IMR-90 (cell line): ENCODE results near the gene TMTC2. TPM values are rescaled to one million over a fixed set of nuclear protein-coding genes. Genes with fewer than 3 reads are reported as not detected.

Experiments used
- ATAC-seq: fragments of 200-7000 bp; cut with Tn5 transposase; 2 replicates; pipeline ENCODE4 v1.9.1; 2020; ENCODE audit warnings: low read depth, mild to moderate bottlenecking, moderate library complexity
- BruUV-seq: library from RNA; stranded (reverse); fragments of 400-500 nt; replicated peaks from 2 replicates; lab custom pipeline; 2021; lab: Mats Ljungman, UMichigan
- CTCF ChIA-PET: fragments of 300-600 bp; formaldehyde crosslinking; extraction: SDS; loops from one replicate; lab custom pipeline; 2021; ENCODE audit warnings: antibody characterized with exemption; lab: Yijun Ruan, JAX
- POLR2A ChIA-PET: fragments of 300-600 bp; sonication (Branson Sonifier 250); formaldehyde crosslinking; loops from one replicate; lab custom pipeline; 2022; ENCODE audit warnings: antibody characterized with exemption; ENCODE audit not compliant: unreplicated experiment; lab: Charles Lee
- DNase-seq: peaks from one replicate; pipeline ENCODE4 v3.0.0; 2013
- H2AFZ ChIP-seq: replicated peaks from 2 replicates; pipeline ENCODE3; 2013; ENCODE audit warnings: low read length, mild to moderate bottlenecking; ENCODE audit not compliant: poor library complexity
- H2AK5ac ChIP-seq: 2 replicates; pipeline ENCODE4 v1.6.1; 2013; ENCODE audit warnings: low read depth, low read length, inconsistent platforms
- H2AK9ac ChIP-seq: replicated peaks from 2 replicates; pipeline ENCODE3; 2013; ENCODE audit warnings: mild to moderate bottlenecking, low read depth, low read length, moderate library complexity; ENCODE audit not compliant: poor library complexity
- H2BK120ac ChIP-seq: 2 replicates; pipeline ENCODE4 v1.6.1; 2013; ENCODE audit warnings: low read depth, low read length, inconsistent platforms
- H2BK15ac ChIP-seq: 3 replicates; pipeline ENCODE4 v1.6.1; 2013; ENCODE audit warnings: low read depth, low read length, inconsistent platforms
- H2BK20ac ChIP-seq: 2 replicates; pipeline ENCODE4 v1.6.1; 2013; ENCODE audit warnings: low read depth, mild to moderate bottlenecking, inconsistent platforms, low read length, moderate library complexity
- H2BK5ac ChIP-seq: 2 replicates; pipeline ENCODE4 v1.6.1; 2013; ENCODE audit warnings: mild to moderate bottlenecking, low read depth, low read length, inconsistent platforms; ENCODE audit not compliant: poor library complexity, severe bottlenecking
- H3K14ac ChIP-seq: replicated peaks from 2 replicates; pipeline ENCODE4 v1.6.1; 2013; ENCODE audit warnings: low read depth, low read length, inconsistent platforms
- H3K18ac ChIP-seq: 2 replicates; pipeline ENCODE4 v1.6.1; 2013; ENCODE audit warnings: low read depth, low read length, control low read depth
- H3K23ac ChIP-seq: 2 replicates; pipeline ENCODE4 v1.6.1; 2013; ENCODE audit warnings: low read depth, low read length, inconsistent platforms
- H3K27ac ChIP-seq: 2 replicates; pipeline ENCODE4 v1.5.1; 2013; ENCODE audit warnings: mild to moderate bottlenecking, control low read depth, low read length; ENCODE audit not compliant: insufficient read depth
- H3K27me3 ChIP-seq: 2 replicates; pipeline ENCODE4 v1.6.1; 2013; ENCODE audit warnings: low read length; ENCODE audit not compliant: control insufficient read depth, insufficient read depth
- H3K36me3 ChIP-seq: 2 replicates; pipeline ENCODE4 v1.6.1; 2013; ENCODE audit warnings: low read length, mixed read lengths; ENCODE audit not compliant: control insufficient read depth, insufficient read depth
- H3K4ac ChIP-seq: 2 replicates; pipeline ENCODE4 v1.6.1; 2013; ENCODE audit warnings: low read depth, low read length, inconsistent platforms
- H3K4me1 ChIP-seq: 2 replicates; pipeline ENCODE4 v1.6.1; 2013; ENCODE audit warnings: low read length, mixed read lengths; ENCODE audit not compliant: control insufficient read depth, insufficient read depth
- H3K4me2 ChIP-seq: 2 replicates; pipeline ENCODE4 v1.6.1; 2013; ENCODE audit warnings: low read depth, mild to moderate bottlenecking, control low read depth, low read length, moderate library complexity
- H3K4me3 ChIP-seq: 2 replicates; pipeline ENCODE4 v1.5.1; 2013; ENCODE audit warnings: low read depth, mild to moderate bottlenecking, control low read depth, low read length, moderate library complexity; ENCODE audit not compliant: insufficient read depth
- H3K56ac ChIP-seq: 2 replicates; pipeline ENCODE4 v1.6.1; 2013; ENCODE audit warnings: low read length, inconsistent platforms; ENCODE audit not compliant: insufficient read depth; ENCODE audit errors: extremely low read depth
- H3K79me1 ChIP-seq, 2 experiments: 2 replicates each; pipeline ENCODE4 v1.6.1; 2013; ENCODE audit warnings: low read length in 2 of 2, inconsistent platforms in 1 of 2, low read depth in 1 of 2
- H3K9ac ChIP-seq: 2 replicates; pipeline ENCODE4 v1.6.1; 2013; ENCODE audit warnings: low read depth, low read length, control low read depth
- H3K9me1 ChIP-seq: 2 replicates; pipeline ENCODE4 v1.6.1; 2013; ENCODE audit warnings: low read length, inconsistent platforms; ENCODE audit not compliant: insufficient read depth
- H3K9me3 ChIP-seq: 2 replicates; pipeline ENCODE4 v1.6.1; 2013; ENCODE audit warnings: low read length; ENCODE audit not compliant: control insufficient read depth, insufficient read depth
- H4K20me1 ChIP-seq: 2 replicates; pipeline ENCODE4 v1.6.1; 2013; ENCODE audit warnings: low read length, inconsistent platforms; ENCODE audit not compliant: insufficient read depth
- H4K5ac ChIP-seq: 2 replicates; pipeline ENCODE4 v1.6.1; 2013; ENCODE audit warnings: mild to moderate bottlenecking, low read depth, low read length, control low read depth
- H4K8ac ChIP-seq, 2 experiments: 2 replicates each; pipeline ENCODE4 v1.6.1; 2013; ENCODE audit warnings: low read depth in 2 of 2, low read length in 2 of 2, control low read depth in 1 of 2, inconsistent platforms in 1 of 2
- H4K91ac ChIP-seq: 2 replicates; pipeline ENCODE4 v1.6.1; 2013; ENCODE audit warnings: low read depth, low read length, inconsistent platforms; ENCODE audit not compliant: insufficient read depth
- CEBPB ChIP-seq: IDR thresholded peaks from 2 replicates; pipeline ENCODE4 v1.6.1; 2012; ENCODE audit warnings: low read depth, low read length, improper control_type of control experiment
- MAFK ChIP-seq: IDR thresholded peaks from 2 replicates; pipeline ENCODE4 v1.6.1; 2012; ENCODE audit warnings: low read depth, low read length, improper control_type of control experiment
- MXI1 ChIP-seq: IDR thresholded peaks from 2 replicates; pipeline ENCODE4 v1.6.1; 2012; ENCODE audit warnings: low read depth, mild to moderate bottlenecking, low read length, moderate library complexity, borderline replicate concordance
- NFE2L2 ChIP-seq: fragments of 150-350 bp; IDR thresholded peaks from 2 replicates; pipeline ENCODE4 v1.6.1; 2016; ENCODE audit warnings: low read depth, mild to moderate bottlenecking, low read length
- POLR2A ChIP-seq: IDR thresholded peaks from 2 replicates; pipeline ENCODE4 v1.6.1; 2012; ENCODE audit warnings: mild to moderate bottlenecking, low read depth, low read length
- RAD21 ChIP-seq: IDR thresholded peaks from 2 replicates; pipeline ENCODE4 v1.6.1; 2012; ENCODE audit warnings: low read length, improper control_type of control experiment
- SMC3 ChIP-seq: fragments of 150-350 bp; IDR thresholded peaks from 2 replicates; pipeline ENCODE4 v1.6.1; 2016; ENCODE audit warnings: low read depth, mild to moderate bottlenecking, antibody characterized with exemption, low read length, moderate library complexity
- WGBS, 2 experiments: methylation state at CpG; one replicate each; pipeline versions ENCODE4 v1.1.5 to v1.1.7; 2013; ENCODE audit warnings: missing lambda C conversion rate in 2 of 2; ENCODE audit not compliant: insufficient read length in 1 of 2; ENCODE audit errors: extremely low coverage in 2 of 2; 5-methylcytosine and 5-hydroxymethylcytosine counted together
- dilution Hi-C: fragments of 300-500 bp; cut with HindIII; formaldehyde crosslinking; loops from one replicate; pipeline ENCODE4 v1.14.3; 2018; ENCODE audit warnings: low sequenced_read_pairs; ENCODE audit not compliant: unreplicated experiment
- in situ Hi-C: fragments of 300-500 bp; cut with MboI; formaldehyde crosslinking; loops from 3 replicates; pipeline ENCODE4 v1.14.3; 2019; ENCODE audit warnings: low sequenced_read_pairs, inconsistent platforms, mixed read lengths
- intact Hi-C: fragments of 100-400 bp; cut with micrococcal nuclease; formaldehyde crosslinking; loops from 2 replicates; pipeline ENCODE4 v1.10.0; 2022
- polyA plus RNA-seq, 3 experiments: library from polyadenylated mRNA; depleted of rRNA; stranded (reverse); fragments of >200 nt; gene quantifications; 2 replicates each; pipeline ENCODE4 v1.2.3, GENCODE V29; 2012; ENCODE audit warnings: low replicate concordance in 1 of 3
- total RNA-seq: library from RNA; depleted of rRNA; stranded (reverse); fragments of >200 nt; gene quantifications from 2 replicates; pipeline ENCODE4 v1.2.3, GENCODE V29; 2012
- TF ChIP-seq, protein P1 (sequence below): fragments of 150-350 bp; IDR thresholded peaks from 2 replicates; pipeline ENCODE4 v1.6.1; 2016; ENCODE audit warnings: low read depth, mild to moderate bottlenecking, low read length, moderate library complexity, borderline replicate concordance
- TF ChIP-seq, protein P2 (sequence below): conservative IDR thresholded peaks from 2 replicates; pipeline ENCODE4 v1.5.1; 2012; ENCODE audit warnings: mild to moderate bottlenecking, low read depth, low read length, improper control_type of control experiment

TMTC2 gene
- total and polyA plus RNA-seq, 2 of the 4 experiments (the other 2 are of a cell fraction): 0.56 to 1.4 TPM

DNA sequence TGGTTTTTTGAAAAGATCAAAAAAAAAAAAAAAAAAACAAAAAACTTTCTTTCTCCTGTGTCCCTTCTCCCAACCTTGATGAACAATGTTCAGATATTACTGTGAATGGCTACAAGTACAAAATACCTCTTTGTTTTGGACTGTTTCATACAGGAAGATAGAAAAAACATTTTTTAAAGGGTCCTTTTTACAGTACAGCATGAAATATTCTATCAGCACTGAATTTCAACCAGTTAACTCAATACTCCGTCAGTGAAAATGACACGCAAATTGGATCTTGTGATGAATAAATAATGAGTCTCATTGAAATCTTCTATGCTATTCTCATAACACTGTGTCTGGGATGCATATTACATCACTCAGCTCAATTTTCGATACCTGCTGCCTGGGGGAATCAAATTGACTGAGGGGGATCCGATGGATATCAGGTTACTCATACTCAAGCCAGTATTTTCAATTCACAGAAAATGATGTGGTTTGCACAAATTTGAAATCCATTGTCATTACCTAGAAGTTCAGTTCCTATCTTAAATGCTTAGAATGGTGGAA lies 179.6 kb downstream of the TMTC2 start:
- H3K18ac ChIP-seq: no peak overlapping the region
- no peak overlapping the region for H4K5ac ChIP-seq
- no peak overlapping the region for H2AFZ ChIP-seq
- ChIA-PET POLR2A (no interaction called here), CTCF (interaction anchor here (0.6 kb wide), 1 partner anchor 260 kb away, joined by 5 read pairs; no protein-coding TSS in a partner anchor)
- dilution Hi-C loops: no loop called here
- no peaks in the 10 kb centered on the region for H4K20me1 ChIP-seq
- in situ Hi-C loops: no loop called here
- BruUV-seq: no TSS peak
- H3K14ac ChIP-seq: no peak overlapping the region
- no peak overlapping the region for H2BK15ac ChIP-seq
- no peaks in the 10 kb centered on the region for H3K27me3 ChIP-seq
- WGBS, 2 experiments: no CpG with 5 or more reads among the region's 4 CpGs
- H4K91ac ChIP-seq: no peak overlapping the region
- H3K23ac ChIP-seq: no peak overlapping the region
- ATAC-seq: no peak
- no peak overlapping the region for H2AK5ac ChIP-seq
- no peak overlapping the region for H4K8ac ChIP-seq
- H3K79me1 ChIP-seq: no peaks in the 10 kb centered on the region
- H3K27ac ChIP-seq: no peak overlapping the region
- no peak overlapping the region for H3K4me2 ChIP-seq
- no peak overlapping the region for H2BK5ac ChIP-seq
- no peak for DNase-seq
- intact Hi-C loops: no loop called here
- H3K4me3 ChIP-seq: no peak overlapping the region
- no peak overlapping the region for H3K9ac ChIP-seq
- H2BK20ac ChIP-seq: no peak overlapping the region
- H3K4ac ChIP-seq: no peak overlapping the region
- no peak overlapping the region for H2BK120ac ChIP-seq
- no peaks in the 10 kb centered on the region for H3K9me1 ChIP-seq
- no peak overlapping the region for H2AK9ac ChIP-seq
- H3K56ac ChIP-seq: no peak overlapping the region
- no peaks in the 10 kb centered on the region for H3K9me3 ChIP-seq
- no peaks in the 10 kb centered on the region for H3K4me1 ChIP-seq
- no peak for TF ChIP-seq NFE2L2
- TF ChIP-seq, protein P1, sequence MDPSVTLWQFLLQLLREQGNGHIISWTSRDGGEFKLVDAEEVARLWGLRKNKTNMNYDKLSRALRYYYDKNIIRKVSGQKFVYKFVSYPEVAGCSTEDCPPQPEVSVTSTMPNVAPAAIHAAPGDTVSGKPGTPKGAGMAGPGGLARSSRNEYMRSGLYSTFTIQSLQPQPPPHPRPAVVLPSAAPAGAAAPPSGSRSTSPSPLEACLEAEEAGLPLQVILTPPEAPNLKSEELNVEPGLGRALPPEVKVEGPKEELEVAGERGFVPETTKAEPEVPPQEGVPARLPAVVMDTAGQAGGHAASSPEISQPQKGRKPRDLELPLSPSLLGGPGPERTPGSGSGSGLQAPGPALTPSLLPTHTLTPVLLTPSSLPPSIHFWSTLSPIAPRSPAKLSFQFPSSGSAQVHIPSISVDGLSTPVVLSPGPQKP: no peak
- TF ChIP-seq POLR2A: no peak
- no peak for TF ChIP-seq RAD21
- TF ChIP-seq CEBPB: no peak
- no peak for TF ChIP-seq MXI1
- no peak for TF ChIP-seq SMC3
- TF ChIP-seq, protein P2, sequence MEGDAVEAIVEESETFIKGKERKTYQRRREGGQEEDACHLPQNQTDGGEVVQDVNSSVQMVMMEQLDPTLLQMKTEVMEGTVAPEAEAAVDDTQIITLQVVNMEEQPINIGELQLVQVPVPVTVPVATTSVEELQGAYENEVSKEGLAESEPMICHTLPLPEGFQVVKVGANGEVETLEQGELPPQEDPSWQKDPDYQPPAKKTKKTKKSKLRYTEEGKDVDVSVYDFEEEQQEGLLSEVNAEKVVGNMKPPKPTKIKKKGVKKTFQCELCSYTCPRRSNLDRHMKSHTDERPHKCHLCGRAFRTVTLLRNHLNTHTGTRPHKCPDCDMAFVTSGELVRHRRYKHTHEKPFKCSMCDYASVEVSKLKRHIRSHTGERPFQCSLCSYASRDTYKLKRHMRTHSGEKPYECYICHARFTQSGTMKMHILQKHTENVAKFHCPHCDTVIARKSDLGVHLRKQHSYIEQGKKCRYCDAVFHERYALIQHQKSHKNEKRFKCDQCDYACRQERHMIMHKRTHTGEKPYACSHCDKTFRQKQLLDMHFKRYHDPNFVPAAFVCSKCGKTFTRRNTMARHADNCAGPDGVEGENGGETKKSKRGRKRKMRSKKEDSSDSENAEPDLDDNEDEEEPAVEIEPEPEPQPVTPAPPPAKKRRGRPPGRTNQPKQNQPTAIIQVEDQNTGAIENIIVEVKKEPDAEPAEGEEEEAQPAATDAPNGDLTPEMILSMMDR: no peak
- TF ChIP-seq MAFK: no peak
- H3K36me3 ChIP-seq: no peaks in the 10 kb centered on the region
